Hindlimb muscle (tissue), 1 donor: ENCODE measurements around the gene ZFP82. TPM values are rescaled to one million over a fixed set of nuclear protein-coding genes. Genes with fewer than 3 reads are reported as not detected.

ENCODE experiments used
- DNase-seq: peaks from one replicate; pipeline ENCODE4 v3.0.0-alpha.2; 2013
- polyA plus RNA-seq: library from polyadenylated mRNA; unstranded; fragments of 120-200 nt; gene quantifications from one replicate; pipeline ENCODE4 v1.2.1, GENCODE V29; 2013; ENCODE audit not compliant: insufficient read length

Gene ZFP82
- polyA plus RNA-seq, 1 donor, result 7.5 TPM

DNA sequence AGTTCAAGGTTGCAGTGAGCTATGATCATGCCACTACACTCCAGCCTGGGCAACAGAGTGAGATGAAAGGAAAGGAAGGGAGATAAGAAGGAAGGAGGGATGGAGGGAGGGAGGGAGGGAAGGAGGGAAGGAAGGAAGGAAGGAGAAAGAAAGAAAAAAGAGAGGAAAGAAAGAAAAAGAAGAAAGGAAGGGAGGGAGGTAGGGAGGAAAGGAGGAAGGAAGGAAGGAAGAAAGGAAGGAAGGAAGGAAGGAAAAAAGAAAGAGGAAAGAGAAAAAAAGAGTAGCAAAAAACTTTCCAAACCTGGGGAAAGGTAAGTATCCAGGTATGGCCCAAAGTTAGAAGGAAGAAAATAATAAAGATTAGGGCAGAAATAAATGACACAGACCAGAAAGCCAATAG lies 46.6 kb downstream of the ZFP82 start:
- DNase-seq, result no peak

DNA sequence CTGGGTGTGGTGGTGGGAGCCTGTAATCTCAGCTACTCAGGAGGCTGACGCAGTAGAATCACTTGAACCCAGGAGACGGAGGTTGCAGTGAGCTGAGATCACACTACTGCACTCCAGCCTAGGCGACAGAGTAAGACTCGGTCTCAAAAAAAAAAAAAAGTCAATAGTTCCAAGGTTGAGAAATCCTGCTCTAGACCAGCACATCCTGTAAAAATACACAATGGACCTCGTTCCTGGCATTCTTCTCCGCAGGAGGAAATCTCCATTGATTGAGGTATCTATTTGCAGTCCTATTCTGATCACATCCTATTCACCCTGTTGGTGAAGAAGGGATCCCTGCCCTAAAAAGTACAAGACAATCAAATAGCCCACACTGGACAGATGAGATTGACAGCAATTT lies 54.6 kb downstream of the ZFP82 start:
- DNase-seq, result no peak

Other genes with a start within 250 kb of the ZFP82 start
- 6.7 TPM for gene ZNF565, start 204.0 kb downstream of the ZFP82 start, polyA plus RNA-seq
- gene ZNF146, start 203.5 kb downstream of the ZFP82 start, polyA plus RNA-seq, result 58.6 TPM
- 5.2 TPM for gene ZFP14, start 39.4 kb downstream of the ZFP82 start, polyA plus RNA-seq
- gene ZNF566, start 70.9 kb upstream of the ZFP82 start, polyA plus RNA-seq, result 7.3 TPM
- 10.5 TPM for gene ZNF260, start 109.6 kb upstream of the ZFP82 start, polyA plus RNA-seq
- gene ZNF529, start 154.6 kb upstream of the ZFP82 start, polyA plus RNA-seq, result 15.3 TPM
- gene ZNF382, start 186.7 kb upstream of the ZFP82 start, polyA plus RNA-seq, result 11.1 TPM
- gene ZNF461, start 248.2 kb upstream of the ZFP82 start, polyA plus RNA-seq, result 7.2 TPM